Heart right ventricle (tissue), 16 donors: ENCODE measurements around the gene MATCAP1. TPM values are rescaled to one million over a fixed set of nuclear protein-coding genes. Genes with fewer than 3 reads are reported as not detected.

Experiments
- ATAC-seq, 8 donors: fragments of 200-7000 bp; cut with Tn5 transposase; one replicate each; pipeline ENCODE4 v1.9.1; 2020; ENCODE audit warnings: mild to moderate bottlenecking in 8 of 8, moderate library complexity in 8 of 8, moderate number of reproducible peaks in 1 of 8
- DNase-seq, 2 donors: peaks; one replicate each; pipeline ENCODE4 v3.0.0-alpha.2; 2020
- H3K27ac ChIP-seq, 10 donors: fragments of 200-600 bp; sonication (generic) in 2 of 10; one replicate each; pipeline versions ENCODE4 v1.5.0 to v1.8.0; 2020 to 2022; ENCODE audit warnings: mild to moderate bottlenecking in 3 of 10
- H3K27me3 ChIP-seq, 7 donors: fragments of 200-600 bp; one replicate each; pipeline ENCODE4 v1.8.0; 2021 to 2022; ENCODE audit warnings: mild to moderate bottlenecking in 2 of 7
- H3K36me3 ChIP-seq, 9 donors: fragments of 200-600 bp; sonication (generic) in 1 of 9; one replicate each; pipeline versions ENCODE4 v1.5.0 to v1.8.0; 2020 to 2022; ENCODE audit warnings: mild to moderate bottlenecking in 2 of 9
- H3K4me1 ChIP-seq, 9 donors: fragments of 200-600 bp; sonication (generic) in 1 of 9; one replicate each; pipeline versions ENCODE4 v1.5.0 to v1.8.0; 2020 to 2022; ENCODE audit warnings: mild to moderate bottlenecking in 4 of 9
- H3K4me3 ChIP-seq, 10 donors: fragments of 200-600 bp; sonication (generic) in 2 of 10; one replicate each; pipeline versions ENCODE4 v1.5.0 to v1.8.0; 2020 to 2022; ENCODE audit warnings: mild to moderate bottlenecking in 7 of 10, moderate library complexity in 2 of 10
- H3K9me3 ChIP-seq, 11 donors: fragments of 200-600 bp in 10 of 11; sonication (generic) in 2 of 11; one replicate each; pipeline versions ENCODE4 v1.5.0 to v1.8.0; 2013 to 2022; ENCODE audit warnings: mild to moderate bottlenecking in 2 of 11, control low read depth in 1 of 11, moderate library complexity in 1 of 11
- CTCF ChIP-seq, 9 donors: fragments of 200-600 bp; sonication (generic) in 2 of 9; IDR thresholded peaks; one replicate each; pipeline versions ENCODE4 v1.5.0 to v1.8.0; 2021 to 2022; ENCODE audit warnings: antibody characterized with exemption in 9 of 9, mild to moderate bottlenecking in 5 of 9, moderate library complexity in 1 of 9
- WGBS, 2 donors: extraction: QIAGEN DNeasy Blood & Tissue Kit; methylation state at CpG; one replicate each; pipeline ENCODE4 v1.1.7; 2013; ENCODE audit warnings: inconsistent platforms in 1 of 2; 5-methylcytosine and 5-hydroxymethylcytosine counted together
- intact Hi-C, 10 donors: fragments of 100-400 bp; cut with DNase I; formaldehyde crosslinking; loops; one replicate each; pipeline versions ENCODE4 v1.11.1 to v1.14.2; 2022
- polyA plus RNA-seq, 2 donors: library from polyadenylated mRNA; stranded (reverse); fragments of 200-250 nt; gene quantifications; one replicate each; pipeline ENCODE4 v1.2.3, GENCODE V29; 2013
- total RNA-seq, 10 donors: library from RNA; stranded (reverse); fragmentation: NEBNext Ultra II Directional in 3 of 10; extraction: Animal tissue kit (Norgen Biotek cat#: 25700) in 3 of 10; gene quantifications; one replicate each; pipeline versions ENCODE4 v1.2.1 to v1.2.4, GENCODE V29; 2021 to 2023
- donor health status: Arrhythmogenic right ventricular cardiomyopathy.
- donor health status: ischemic (EF 13 %, LVEDD 7.1; RV severe dilation, severe dysfunction).
- donor health status: healthy with polysubstance abuse.
- donor health status: DM: no; HTN: yes; CAD: no.
- donor health status: DM: no; HTN: no; CAD: no.
- donor health status: ischemic (EF 25% LVEDD 6.9; RV normal size, moderate dysfunction).
- donor health status: ischemic (EF 25% LVEDD 5.7; RV mildly dilated, moderate dysfunction).
- donor health status: healthy.
- donor health status: DM: yes; HTN: yes; CAD: no.
- donor health status: Ischemic cardiomyopathy.
- donor health status: ischemic (EF 35%, LVEDD 5.7; RV mildly dilated, moderate dysfunction).
- donor health status: nonischemic (EF 11% LVEDD 7.7; RV severe dilation, severe dysfunction).
- donor health status: DM: yes; HTN: yes; CAD: no.
- donor health status: PGD.
- donor health status: ischemic (EF 29% LVEDD 5.4; RV normal size, mild dysfunction).
- donor health status: nonischemic (EF 23%, LVEDD 6.1; RV moderate dilation, normal function).

The MATCAP1 gene
- total and polyA plus RNA-seq, 12 donors, result 8.0 to 30.9 (median 13.1) TPM

- peak overlapping the region in 7 of 10 donors; percentile 60 to 84 (median 67) for H3K4me3 ChIP-seq
- H3K27ac ChIP-seq, result peak overlapping the region in 7 of 10 donors; percentile 76 to 90 (median 86)
- intact Hi-C loops, result loop anchor here in 5 of 10 donors (2.0 to 10.0 kb wide), 5 partner anchors 33 to 174 kb away; no protein-coding TSS in a partner anchor
These were observed 32.2 kb downstream of the MATCAP1 start for GRCh38 chr16:67151431-67152097.

GRCh38 chr16:67150833-67151396, 32.8 kb downstream of the MATCAP1 start, which contains the start of gene B3GNT9:
Gene B3GNT9, minus strand, starts transcription at chr16:67150998. Its CDS starts 513 bp downstream, at chr16:67150485.
- ATAC-seq, result peak; percentile 62 to 90 (median 82)
- Histone ChIP-seq H3K27ac (peak within 1 kb of the TSS; percentile 64 to 90 (median 83)), H3K4me3 (peak within 1 kb of the TSS; percentile 49 to 87 (median 68)), H3K36me3 (peaks cover 0 to 38% (median 15%) of the 10 kb centered on the region in 9 donors), H3K9me3 (no peaks in the 10 kb centered on the region), H3K27me3 (peaks cover 0 to 30% (median 0%) of the 10 kb centered on the region in 7 donors), H3K4me1 (peaks cover 4 to 34% (median 25%) of the 10 kb centered on the region in 9 donors)
- no peak for TF ChIP-seq CTCF (IDR thresholded peaks at IDR 0.05)
- peak; percentile 76 to 80 for DNase-seq
- intact Hi-C loops, result loop anchor here in 5 of 10 donors (2.0 to 10.0 kb wide), 5 partner anchors 34 to 174 kb away; no protein-coding TSS in a partner anchor
- WGBS, 2 donors, result 0 to 1% methylated on average over 34 of the region's 34 CpGs

More at GRCh38 chr16:67151431-67152097, 32.2 kb downstream of the MATCAP1 start:
- WGBS, 2 donors, result 51 to 53% methylated on average over 8 of the region's 8 CpGs
- no peaks in the 10 kb centered on the region for H3K9me3 ChIP-seq
- no peak for TF ChIP-seq CTCF (IDR thresholded peaks at IDR 0.05)
- ATAC-seq (no peak), DNase-seq (no peak)
- peaks cover 0 to 31% (median 13%) of the 10 kb centered on the region in 9 donors for H3K36me3 ChIP-seq
- H3K4me1 ChIP-seq, result peaks cover 4 to 34% (median 25%) of the 10 kb centered on the region in 9 donors
- H3K27me3 ChIP-seq, result peaks cover 0 to 30% (median 0%) of the 10 kb centered on the region in 7 donors

- ATAC-seq (peak; percentile 37 to 76 (median 66)), DNase-seq (peak in 1 of 2 donors; percentile 64)
- H3K36me3 ChIP-seq, result peaks cover 0 to 44% (median 15%) of the 10 kb centered on the region in 9 donors
- H3K27ac ChIP-seq, result peak overlapping the region; percentile 64 to 90 (median 83)
- peak overlapping the region; percentile 49 to 87 (median 68) for H3K4me3 ChIP-seq
- peaks cover 2 to 27% (median 20%) of the 10 kb centered on the region in 9 donors for H3K4me1 ChIP-seq
- peak in 2 of 9 donors; percentile 8 to 13 for TF ChIP-seq CTCF (IDR thresholded peaks at IDR 0.05)
- H3K9me3 ChIP-seq, result no peaks in the 10 kb centered on the region
- 8 to 9% methylated on average over 79 to 94 of the region's 94 CpGs for WGBS, 2 donors
- H3K27me3 ChIP-seq, result peaks cover 0 to 30% (median 0%) of the 10 kb centered on the region in 7 donors
- intact Hi-C loops, result loop anchor here in 5 of 10 donors (2.0 to 10.0 kb wide), 5 partner anchors 35 to 173 kb away; no protein-coding TSS in a partner anchor
These were observed 33.5 kb downstream of the MATCAP1 start for GRCh38 chr16:67150047-67150832.
